ENCODE results near the gene LRP5.

Gene LRP5

GRCh38 chr11:68347345-68347744 lies 35.0 kb downstream of the LRP5 start:
- no peak for DNase-seq (ENCODE audit: low read depth in 2 of 2)

GRCh38 chr11:68347841-68348240 lies 35.5 kb downstream of the LRP5 start:
- no peak for DNase-seq (ENCODE audit: low read depth in 2 of 2)

- no peak for DNase-seq (ENCODE audit: low read depth in 2 of 2)
Measured at GRCh38 chr11:68349461-68350249, 37.3 kb downstream of the LRP5 start.

GRCh38 chr11:68350759-68351449 lies 38.5 kb downstream of the LRP5 start:
- DNase-seq (ENCODE audit: low read depth in 2 of 2): no peak

- DNase-seq (ENCODE audit: low read depth in 2 of 2): no peak
Measured at GRCh38 chr11:68351450-68352275, 39.3 kb downstream of the LRP5 start.

GRCh38 chr11:68352591-68352990 lies 40.2 kb downstream of the LRP5 start:
- no peak for DNase-seq (ENCODE audit: low read depth in 2 of 2)

- DNase-seq (ENCODE audit: low read depth in 2 of 2): no peak
Measured at GRCh38 chr11:68353118-68353517, 40.7 kb downstream of the LRP5 start.

GRCh38 chr11:68353669-68354068 lies 41.3 kb downstream of the LRP5 start:
- no peak for DNase-seq (ENCODE audit: low read depth in 2 of 2)

- DNase-seq (ENCODE audit: low read depth in 2 of 2): no peak
Measured at GRCh38 chr11:68354148-68354872, 41.9 kb downstream of the LRP5 start.

- no peak for DNase-seq (ENCODE audit: low read depth in 2 of 2)
Measured at GRCh38 chr11:68355471-68355870, 43.1 kb downstream of the LRP5 start.

- DNase-seq (ENCODE audit: low read depth in 2 of 2): no peak
Measured at GRCh38 chr11:68357568-68357967, 45.2 kb downstream of the LRP5 start.

- no peak for DNase-seq (ENCODE audit: low read depth in 2 of 2)
Measured at GRCh38 chr11:68358416-68358815, 46.0 kb downstream of the LRP5 start.

GRCh38 chr11:68361702-68362101 lies 49.3 kb downstream of the LRP5 start:
- no peak for DNase-seq (ENCODE audit: low read depth in 2 of 2)

- DNase-seq (ENCODE audit: low read depth in 2 of 2): no peak
Measured at GRCh38 chr11:68362801-68363379, 50.5 kb downstream of the LRP5 start.

- DNase-seq (ENCODE audit: low read depth in 2 of 2): no peak
Measured at GRCh38 chr11:68363776-68364175, 51.4 kb downstream of the LRP5 start.

- no peak for DNase-seq (ENCODE audit: low read depth in 2 of 2)
Measured at GRCh38 chr11:68364581-68364980, 52.2 kb downstream of the LRP5 start.

- no peak for DNase-seq (ENCODE audit: low read depth in 2 of 2)
Measured at GRCh38 chr11:68365943-68366435, 53.6 kb downstream of the LRP5 start.

GRCh38 chr11:68367252-68367651 lies 54.9 kb downstream of the LRP5 start:
- no peak for DNase-seq (ENCODE audit: low read depth in 2 of 2)

GRCh38 chr11:68369756-68370155 lies 57.4 kb downstream of the LRP5 start:
- DNase-seq (ENCODE audit: low read depth in 2 of 2): no peak

- no peak for DNase-seq (ENCODE audit: low read depth in 2 of 2)
Measured at GRCh38 chr11:68370211-68371111, 58.1 kb downstream of the LRP5 start.

Data from stimulated activated CD8-positive, alpha-beta memory T cell treated with anti-CD3 and anti-CD28 coated beads, Interleukin-7, amount 100 ng/mL, for 1 hour (primary cell).